ENCODE data around the gene DSG4.

DNA sequence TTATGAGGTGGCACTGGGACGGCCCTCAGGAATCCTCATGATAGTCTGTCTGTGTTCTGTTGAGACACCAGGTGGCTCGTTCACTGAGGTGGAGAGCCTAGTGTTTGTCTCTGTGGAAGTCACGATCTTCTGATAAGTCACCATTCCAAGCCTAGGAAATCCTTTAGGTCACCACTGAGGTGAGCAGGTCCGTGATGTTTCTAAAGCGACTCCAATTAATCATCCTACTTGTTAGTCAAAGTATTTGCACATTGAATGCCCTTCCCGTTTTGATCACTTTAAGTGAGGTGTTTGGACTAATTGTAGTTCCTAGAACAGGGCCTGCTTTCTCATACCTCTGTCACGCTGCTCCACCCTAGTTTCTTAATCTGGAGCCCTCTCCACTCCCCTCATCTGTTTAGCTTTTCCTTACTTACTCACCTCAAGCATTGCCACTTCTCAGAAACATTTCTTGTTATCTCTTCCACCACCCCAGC lies 42.9 kb downstream of the DSG4 start:
- TF ChIP-seq CTCF (IDR thresholded peaks at IDR 0.05) (no peak), EP300 (IDR thresholded peaks at IDR 0.05; ENCODE audit: low read depth) (no peak), POLR2A (IDR thresholded peaks at IDR 0.05) (no peak), POLR2AphosphoS5 (IDR thresholded peaks at IDR 0.05) (no peak)

Measured in transverse colon (tissue), 4 donors.